KMS-11 (cell line): ENCODE results near the gene AGMAT.

ENCODE experiments used
- H2AFZ ChIP-seq: fragments of 200-600 bp; sonication (generic); 2 replicates; pipeline ENCODE4 v1.6.1; 2016; ENCODE audit warnings: antibody characterized with exemption, mixed run types, low read depth
- H3K27ac ChIP-seq: fragments of 200-600 bp; sonication (generic); 2 replicates; pipeline ENCODE4 v1.6.1; 2016; ENCODE audit warnings: mild to moderate bottlenecking, mixed run types
- H3K27me3 ChIP-seq: fragments of 200-600 bp; sonication (generic); 2 replicates; pipeline ENCODE4 v1.6.1; 2017; ENCODE audit warnings: mild to moderate bottlenecking, low read depth, mixed run types, moderate library complexity; ENCODE audit not compliant: insufficient read depth
- H3K36me3 ChIP-seq: fragments of 200-600 bp; sonication (generic); 2 replicates; pipeline ENCODE4 v1.6.1; 2017; ENCODE audit warnings: mild to moderate bottlenecking, mixed run types; ENCODE audit not compliant: insufficient read depth
- H3K4me1 ChIP-seq: fragments of 200-600 bp; sonication (generic); 2 replicates; pipeline ENCODE4 v1.6.1; 2016; ENCODE audit warnings: mild to moderate bottlenecking, low read depth, mixed run types; ENCODE audit not compliant: poor library complexity, severe bottlenecking
- H3K4me2 ChIP-seq: fragments of 200-600 bp; sonication (generic); 2 replicates; pipeline ENCODE4 v1.7.0; 2016; ENCODE audit warnings: mild to moderate bottlenecking, mixed run types
- H3K4me3 ChIP-seq: fragments of 200-600 bp; sonication (generic); IDR thresholded peaks from 2 replicates; pipeline ENCODE4 v1.6.1; 2017; ENCODE audit warnings: low read depth, low read length, mixed read lengths; ENCODE audit not compliant: insufficient read depth
- H3K79me2 ChIP-seq: fragments of 200-600 bp; sonication (generic); 2 replicates; pipeline ENCODE4 v1.6.1; 2016; ENCODE audit warnings: low read depth, mixed run types; ENCODE audit not compliant: insufficient read depth
- H3K9ac ChIP-seq: fragments of 200-600 bp; sonication (generic); 2 replicates; pipeline ENCODE4 v1.6.1; 2016; ENCODE audit warnings: mild to moderate bottlenecking, mixed run types
- H4K20me1 ChIP-seq: fragments of 200-600 bp; sonication (generic); 2 replicates; pipeline ENCODE4 v1.6.1; 2016; ENCODE audit warnings: mild to moderate bottlenecking, mixed run types; ENCODE audit not compliant: insufficient read depth
- TF ChIP-seq, protein P1 (sequence below): fragments of 200-600 bp; sonication (generic); conservative IDR thresholded peaks from 2 replicates; pipeline ENCODE4 v1.6.1; 2017; ENCODE audit warnings: low read depth, mild to moderate bottlenecking, antibody characterized with exemption, low read length, moderate library complexity, mixed read lengths

The AGMAT gene

DNA sequence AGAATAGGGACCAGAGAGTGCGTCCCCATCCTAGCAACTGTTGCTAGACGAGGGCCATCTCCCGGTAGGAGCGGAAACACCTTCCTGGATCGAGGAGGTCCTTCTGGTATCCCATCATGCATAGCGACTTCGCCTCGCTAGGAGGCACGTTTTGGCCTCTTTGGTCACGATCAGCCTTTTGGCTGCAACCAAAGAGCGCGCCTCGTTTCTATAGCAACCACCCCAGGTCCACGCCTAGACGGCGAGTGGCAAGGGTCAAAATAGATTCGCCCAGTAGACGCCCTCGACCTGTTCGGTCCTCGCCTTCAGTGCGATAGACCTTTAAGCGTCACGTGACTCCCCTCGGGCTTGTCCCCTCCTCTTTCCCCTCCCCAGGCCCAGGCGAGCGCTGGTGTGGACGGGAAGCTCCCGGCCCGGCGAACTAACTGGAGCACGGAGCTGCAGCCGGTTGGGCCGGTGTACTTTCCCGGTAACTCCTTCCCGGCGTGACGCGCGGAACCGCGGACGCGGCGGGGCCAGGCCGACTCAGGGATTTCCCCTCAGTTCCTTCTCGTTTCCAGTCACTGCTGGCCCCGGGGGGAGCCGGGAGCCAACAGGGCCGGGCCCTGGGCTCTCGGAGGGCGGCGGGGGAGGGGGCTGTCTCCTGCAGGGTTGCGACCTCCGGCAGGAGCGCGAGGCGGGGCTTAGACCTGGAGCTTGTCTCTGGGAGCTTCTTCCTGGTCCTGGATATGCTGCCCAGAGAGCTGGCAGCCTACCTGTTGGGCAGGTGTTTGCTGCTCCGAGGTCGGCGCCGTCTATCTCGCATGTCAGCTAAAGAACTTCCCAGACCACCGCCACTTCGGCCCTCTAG, 58.1 kb downstream of the AGMAT start, which contains the start of gene DNAJC16:
Gene DNAJC16, plus strand, starts transcription at position 359 of the 850 bp plus-strand sequence. CDS start 2,258 bp downstream, outside the sequence.
- Histone ChIP-seq H3K4me3 (peak within 1 kb of the TSS; percentile 74), H3K4me1 (peaks cover 21% of the 10 kb centered on the region), H4K20me1 (no peaks in the 10 kb centered on the region), H3K9ac (peak within 1 kb of the TSS; percentile 50), H3K27me3 (no peaks in the 10 kb centered on the region), H2AFZ (peak within 1 kb of the TSS; percentile 53; the same call in 1 of the 2 replicates), H3K27ac (peak within 1 kb of the TSS; percentile 36), H3K4me2 (peak within 1 kb of the TSS; percentile 94), H3K36me3 (no peaks in the 10 kb centered on the region), H3K79me2 (peaks cover 7% of the 10 kb centered on the region; the same call in 1 of the 2 replicates)
- TF ChIP-seq, protein P1, sequence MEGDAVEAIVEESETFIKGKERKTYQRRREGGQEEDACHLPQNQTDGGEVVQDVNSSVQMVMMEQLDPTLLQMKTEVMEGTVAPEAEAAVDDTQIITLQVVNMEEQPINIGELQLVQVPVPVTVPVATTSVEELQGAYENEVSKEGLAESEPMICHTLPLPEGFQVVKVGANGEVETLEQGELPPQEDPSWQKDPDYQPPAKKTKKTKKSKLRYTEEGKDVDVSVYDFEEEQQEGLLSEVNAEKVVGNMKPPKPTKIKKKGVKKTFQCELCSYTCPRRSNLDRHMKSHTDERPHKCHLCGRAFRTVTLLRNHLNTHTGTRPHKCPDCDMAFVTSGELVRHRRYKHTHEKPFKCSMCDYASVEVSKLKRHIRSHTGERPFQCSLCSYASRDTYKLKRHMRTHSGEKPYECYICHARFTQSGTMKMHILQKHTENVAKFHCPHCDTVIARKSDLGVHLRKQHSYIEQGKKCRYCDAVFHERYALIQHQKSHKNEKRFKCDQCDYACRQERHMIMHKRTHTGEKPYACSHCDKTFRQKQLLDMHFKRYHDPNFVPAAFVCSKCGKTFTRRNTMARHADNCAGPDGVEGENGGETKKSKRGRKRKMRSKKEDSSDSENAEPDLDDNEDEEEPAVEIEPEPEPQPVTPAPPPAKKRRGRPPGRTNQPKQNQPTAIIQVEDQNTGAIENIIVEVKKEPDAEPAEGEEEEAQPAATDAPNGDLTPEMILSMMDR, result no peak

DNA sequence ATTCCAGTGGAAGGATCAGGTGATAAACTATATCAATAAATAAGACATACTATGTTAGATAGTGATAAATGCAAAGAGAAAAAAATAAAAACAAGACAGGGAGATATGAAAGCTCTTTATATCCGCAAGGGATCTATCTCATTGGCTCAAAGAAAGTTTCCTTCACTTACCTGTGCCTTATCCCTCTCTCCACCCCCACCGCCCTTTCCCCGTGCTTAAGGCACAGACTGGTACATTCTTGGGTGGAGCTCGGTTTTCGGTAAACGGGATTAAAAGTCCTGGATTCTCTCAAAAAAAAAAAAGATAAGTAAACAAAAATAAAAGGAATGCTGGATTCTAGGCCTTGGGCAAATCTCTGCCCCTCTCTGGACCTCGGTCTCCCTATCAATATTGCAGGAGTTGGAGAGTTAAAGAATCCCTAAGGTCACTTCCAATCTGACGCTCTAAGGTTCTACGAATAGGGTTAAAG, 58.8 kb downstream of the AGMAT start:
- peaks cover 21% of the 10 kb centered on the region for H3K4me1 ChIP-seq
- peak overlapping the region; percentile 53; the same call in 1 of the 2 replicates for H2AFZ ChIP-seq

DNA sequence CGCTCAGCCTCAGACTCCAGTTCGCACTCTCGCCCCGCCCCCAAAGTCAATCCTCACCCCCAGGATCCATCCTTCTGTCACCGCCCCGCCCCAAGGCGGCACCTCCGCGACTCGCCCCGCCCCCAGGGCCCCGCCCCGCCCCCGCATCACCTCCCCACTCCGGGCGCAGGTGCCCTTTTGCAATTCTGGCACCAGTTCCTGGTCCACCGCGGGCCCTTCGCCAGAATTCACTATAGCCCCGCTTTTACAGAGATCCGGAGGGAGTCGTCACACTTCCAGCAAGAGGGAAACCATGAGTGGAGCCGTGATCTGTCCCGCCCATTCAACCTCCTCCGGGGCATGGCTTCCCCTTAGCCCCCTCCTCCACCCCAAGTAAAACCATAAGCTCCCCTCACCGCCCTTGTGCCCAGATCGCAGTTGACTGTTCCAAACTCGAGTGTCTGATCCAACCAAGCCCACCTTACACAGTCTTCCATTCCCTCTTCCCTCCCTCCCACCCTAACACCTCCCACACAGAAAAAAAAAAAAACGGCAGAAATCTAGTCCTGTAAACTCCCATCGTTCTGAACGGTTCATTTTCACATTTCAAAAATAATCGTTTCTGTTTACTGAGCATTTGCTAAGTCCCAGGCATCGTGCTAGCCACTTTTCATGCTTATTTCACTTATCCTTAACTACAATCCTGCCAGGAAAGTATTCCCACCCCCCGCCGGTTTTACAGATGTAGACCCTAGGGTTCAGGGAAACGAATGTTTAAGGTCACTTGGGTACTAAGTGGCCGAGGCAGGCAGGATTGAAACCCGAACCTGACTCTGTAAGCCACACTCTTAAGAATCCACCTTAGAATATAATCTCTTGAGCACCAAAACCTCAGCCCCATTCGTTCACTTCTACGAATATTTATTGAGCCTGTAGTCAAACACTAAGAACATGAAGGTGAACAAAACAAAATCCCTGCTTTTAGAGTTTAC, 59.5 kb downstream of the AGMAT start:
- TF ChIP-seq, protein P1, result no peak
- no peaks in the 10 kb centered on the region for H4K20me1 ChIP-seq
- H3K79me2 ChIP-seq, result peaks cover 7% of the 10 kb centered on the region; the same call in 1 of the 2 replicates
- H3K4me2 ChIP-seq, result peak overlapping the region; percentile 94
- H3K27me3 ChIP-seq, result no peaks in the 10 kb centered on the region
- H3K27ac ChIP-seq, result peak overlapping the region; percentile 36
- H2AFZ ChIP-seq, result peak overlapping the region; percentile 53; the same call in 1 of the 2 replicates
- H3K36me3 ChIP-seq, result no peaks in the 10 kb centered on the region
- H3K4me1 ChIP-seq, result peaks cover 21% of the 10 kb centered on the region
- peak overlapping the region; percentile 27; the same call in 1 of the 2 replicates for H3K9ac ChIP-seq
- H3K4me3 ChIP-seq, result peak overlapping the region; percentile 41

More for the DNA sequence above, 58.8 kb downstream of the AGMAT start:
- H3K4me2 ChIP-seq, result peak overlapping the region; percentile 94
- no peaks in the 10 kb centered on the region for H3K36me3 ChIP-seq
- H3K27ac ChIP-seq, result peak overlapping the region; percentile 36
- TF ChIP-seq, protein P1, result peak; percentile 34; the same call in 1 of the 2 replicates
- H3K79me2 ChIP-seq, result peaks cover 7% of the 10 kb centered on the region; the same call in 1 of the 2 replicates
- H4K20me1 ChIP-seq, result no peaks in the 10 kb centered on the region
- H3K9ac ChIP-seq, result peak overlapping the region; percentile 27; the same call in 1 of the 2 replicates
- no peaks in the 10 kb centered on the region for H3K27me3 ChIP-seq
- H3K4me3 ChIP-seq, result peak overlapping the region; percentile 41
